Fibroblast of lung (primary cell): ENCODE measurements around the gene POU2F2.

Source experiments
- EZH2 ChIP-seq: IDR thresholded peaks from 2 replicates; pipeline ENCODE4 v1.5.1; 2012; ENCODE audit warnings: low read length, control low read depth, mild to moderate bottlenecking; ENCODE audit errors: missing control alignments
- TF ChIP-seq, protein P1 (sequence below), 2 donors: IDR thresholded peaks in 1 of 2; conservative IDR thresholded peaks in 1 of 2; 1 replicate in 1 of 2; 2 replicates in 1 of 2; pipeline ENCODE4 v1.5.1; 2011 to 2012; ENCODE audit warnings: low read length in 2 of 2, control low read depth in 1 of 2, inconsistent platforms in 1 of 2, low read depth in 1 of 2, mild to moderate bottlenecking in 1 of 2

DNA sequence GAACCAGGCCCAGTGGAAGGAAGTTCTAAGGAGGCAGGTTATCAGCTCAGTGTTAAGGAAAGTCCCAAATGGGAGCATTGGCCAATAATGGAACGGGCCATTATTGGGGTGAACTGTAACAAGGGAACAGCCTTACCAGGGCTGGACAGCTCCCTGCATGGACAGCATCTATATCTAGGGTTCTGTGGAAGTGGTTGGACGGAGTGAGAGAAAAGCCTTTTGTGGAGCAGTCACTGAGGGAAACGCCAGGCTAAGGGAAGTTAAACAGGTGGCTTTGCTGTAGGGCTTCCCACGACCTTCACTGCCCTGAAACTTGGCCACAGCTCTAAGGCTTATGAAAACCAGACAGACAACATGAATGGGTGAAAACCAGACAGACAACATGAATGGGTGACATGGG lies 17.0 kb downstream of the POU2F2 start:
- no peak for TF ChIP-seq EZH2
- TF ChIP-seq, protein P1, sequence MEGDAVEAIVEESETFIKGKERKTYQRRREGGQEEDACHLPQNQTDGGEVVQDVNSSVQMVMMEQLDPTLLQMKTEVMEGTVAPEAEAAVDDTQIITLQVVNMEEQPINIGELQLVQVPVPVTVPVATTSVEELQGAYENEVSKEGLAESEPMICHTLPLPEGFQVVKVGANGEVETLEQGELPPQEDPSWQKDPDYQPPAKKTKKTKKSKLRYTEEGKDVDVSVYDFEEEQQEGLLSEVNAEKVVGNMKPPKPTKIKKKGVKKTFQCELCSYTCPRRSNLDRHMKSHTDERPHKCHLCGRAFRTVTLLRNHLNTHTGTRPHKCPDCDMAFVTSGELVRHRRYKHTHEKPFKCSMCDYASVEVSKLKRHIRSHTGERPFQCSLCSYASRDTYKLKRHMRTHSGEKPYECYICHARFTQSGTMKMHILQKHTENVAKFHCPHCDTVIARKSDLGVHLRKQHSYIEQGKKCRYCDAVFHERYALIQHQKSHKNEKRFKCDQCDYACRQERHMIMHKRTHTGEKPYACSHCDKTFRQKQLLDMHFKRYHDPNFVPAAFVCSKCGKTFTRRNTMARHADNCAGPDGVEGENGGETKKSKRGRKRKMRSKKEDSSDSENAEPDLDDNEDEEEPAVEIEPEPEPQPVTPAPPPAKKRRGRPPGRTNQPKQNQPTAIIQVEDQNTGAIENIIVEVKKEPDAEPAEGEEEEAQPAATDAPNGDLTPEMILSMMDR (conservative IDR thresholded peaks at IDR 0.05 in 1 of 2, IDR thresholded peaks at IDR 0.05 in 1 of 2; ENCODE audit: low read depth in 1 of 2, low read length in 2 of 2) = no peak
